Mesendoderm (in vitro differentiated cells): ENCODE measurements around the gene MGAT4A.
"Not testable (repeated sequence)": the region's sequence is repeated elsewhere in the genome, so short reads cannot be mapped to it uniquely, and the experiment has no call there.

Experiments
- DNase-seq: peaks from one replicate; pipeline ENCODE4 v3.0.0; 2013
- H2AK5ac ChIP-seq: 2 replicates; pipeline ENCODE4 v1.6.1; 2013; ENCODE audit warnings: low read length, inconsistent platforms
- H2BK120ac ChIP-seq: 2 replicates; pipeline ENCODE4 v1.6.1; 2013; ENCODE audit warnings: low read depth, mild to moderate bottlenecking, low read length, moderate library complexity, mixed read lengths
- H2BK15ac ChIP-seq: replicated peaks from 2 replicates; pipeline ENCODE4 v1.6.1; 2013; ENCODE audit warnings: low read depth, mild to moderate bottlenecking, moderate library complexity
- H2BK5ac ChIP-seq: 2 replicates; pipeline ENCODE4 v1.6.1; 2013; ENCODE audit warnings: low read length, inconsistent platforms
- H3K18ac ChIP-seq: 2 replicates; pipeline ENCODE4 v1.6.1; 2013; ENCODE audit warnings: mild to moderate bottlenecking, low read length, mixed read lengths
- H3K23ac ChIP-seq: one replicate; pipeline ENCODE4 v1.6.1; 2013; ENCODE audit warnings: low read length
- H3K27ac ChIP-seq: 2 replicates; pipeline ENCODE4 v1.5.1; 2013; ENCODE audit warnings: low read depth, mild to moderate bottlenecking, inconsistent platforms, low read length, moderate library complexity
- H3K27me3 ChIP-seq: 2 replicates; pipeline ENCODE4 v1.6.1; 2013; ENCODE audit warnings: low read length, control low read depth, mild to moderate bottlenecking, inconsistent platforms; ENCODE audit not compliant: insufficient read depth, poor library complexity
- H3K36me3 ChIP-seq: 2 replicates; pipeline ENCODE4 v1.6.1; 2013; ENCODE audit warnings: low read length, inconsistent platforms; ENCODE audit not compliant: control insufficient read depth, insufficient read depth
- H3K4ac ChIP-seq: one replicate; pipeline ENCODE4 v1.6.1; 2013; ENCODE audit warnings: low read depth, mild to moderate bottlenecking, low read length, moderate library complexity
- H3K4me1 ChIP-seq: 2 replicates; pipeline ENCODE4 v1.6.1; 2013; ENCODE audit warnings: low read depth, low read length, inconsistent platforms; ENCODE audit not compliant: control insufficient read depth
- H3K4me2 ChIP-seq: 2 replicates; pipeline ENCODE4 v1.6.1; 2013; ENCODE audit warnings: low read length
- H3K4me3 ChIP-seq: 2 replicates; pipeline ENCODE4 v1.5.1; 2013; ENCODE audit warnings: mild to moderate bottlenecking, low read length
- H3K56ac ChIP-seq: one replicate; pipeline ENCODE4 v1.6.1; 2013; ENCODE audit warnings: low read length
- H3K79me1 ChIP-seq: 2 replicates; pipeline ENCODE4 v1.6.1; 2013; ENCODE audit warnings: low read length, inconsistent platforms
- H3K79me2 ChIP-seq: 2 replicates; pipeline ENCODE4 v1.6.1; 2013; ENCODE audit warnings: mild to moderate bottlenecking, low read length; ENCODE audit not compliant: control insufficient read depth, insufficient read depth
- H3K9ac ChIP-seq: 2 replicates; pipeline ENCODE4 v1.6.1; 2013; ENCODE audit warnings: low read length, inconsistent platforms
- H4K5ac ChIP-seq: one replicate; pipeline ENCODE4 v1.6.1; 2013; ENCODE audit warnings: low read length
- H4K8ac ChIP-seq: one replicate; pipeline ENCODE4 v1.6.1; 2013; ENCODE audit warnings: low read depth, mild to moderate bottlenecking, control low read depth, low read length, moderate library complexity
- WGBS: extraction: QIAGEN DNeasy Blood & Tissue Kit; methylation state at CpG from one replicate; pipeline ENCODE4 v1.1.7; 2013; ENCODE audit warnings: low lambda C conversion rate, missing lambda C conversion rate; ENCODE audit not compliant: insufficient coverage; ENCODE audit errors: extremely low coverage; 5-methylcytosine and 5-hydroxymethylcytosine counted together

Gene MGAT4A

GRCh38 chr2:98728088-98728718 is 2.7 kb downstream of the MGAT4A start:
- H3K27me3 ChIP-seq, result peaks cover 16% of the 10 kb centered on the region

GRCh38 chr2:98727369-98728087 is 3.4 kb downstream of the MGAT4A start:
- no peaks in the 10 kb centered on the region for H3K79me2 ChIP-seq
- H2AK5ac ChIP-seq, result no peak overlapping the region
- H4K8ac ChIP-seq, result no peak overlapping the region
- no peak overlapping the region for H2BK120ac ChIP-seq
- H3K36me3 ChIP-seq, result no peaks in the 10 kb centered on the region
- no peak overlapping the region for H3K18ac ChIP-seq
- no peak overlapping the region for H3K4me2 ChIP-seq
- H4K5ac ChIP-seq, result no peak overlapping the region
- no peak overlapping the region for H3K9ac ChIP-seq
- WGBS, result no CpG with 5 or more reads among the region's 5 CpGs
- no peak overlapping the region for H3K56ac ChIP-seq
- DNase-seq, result no peak
- peaks cover 16% of the 10 kb centered on the region for H3K27me3 ChIP-seq
- no peak overlapping the region for H3K4ac ChIP-seq
- H3K27ac ChIP-seq, result no peak overlapping the region
- no peak overlapping the region for H2BK5ac ChIP-seq
- no peaks in the 10 kb centered on the region for H3K4me1 ChIP-seq
- H2BK15ac ChIP-seq, result no peak overlapping the region
- H3K79me1 ChIP-seq, result no peaks in the 10 kb centered on the region
- no peak overlapping the region for H3K23ac ChIP-seq
- H3K4me3 ChIP-seq, result no peak overlapping the region

More at GRCh38 chr2:98728088-98728718, 2.7 kb downstream of the MGAT4A start:
- not testable (repeated sequence) for H3K18ac ChIP-seq, H3K4me3 ChIP-seq, H3K4me2 ChIP-seq, H4K8ac ChIP-seq, H3K23ac ChIP-seq, H3K4me1 ChIP-seq, H2AK5ac ChIP-seq, H3K4ac ChIP-seq, H3K79me2 ChIP-seq, DNase-seq, H3K79me1 ChIP-seq, H2BK15ac ChIP-seq, H4K5ac ChIP-seq, H3K9ac ChIP-seq, H3K56ac ChIP-seq, H3K36me3 ChIP-seq, H2BK5ac ChIP-seq, H2BK120ac ChIP-seq, H3K27ac ChIP-seq
- WGBS, result no CpG with 5 or more reads among the region's 5 CpGs

GRCh38 chr2:98726735-98727368 is 4.1 kb downstream of the MGAT4A start:
- no peak overlapping the region for H3K27ac ChIP-seq
- no peak overlapping the region for H3K4me2 ChIP-seq
- no peak overlapping the region for H2AK5ac ChIP-seq
- H3K18ac ChIP-seq, result no peak overlapping the region
- H3K27me3 ChIP-seq, result peaks cover 14% of the 10 kb centered on the region
- H2BK5ac ChIP-seq, result no peak overlapping the region
- WGBS, result no CpG with 5 or more reads among the region's 2 CpGs
- no peak overlapping the region for H3K23ac ChIP-seq
- no peak for DNase-seq
- H2BK120ac ChIP-seq, result no peak overlapping the region
- H2BK15ac ChIP-seq, result no peak overlapping the region
- H4K8ac ChIP-seq, result no peak overlapping the region
- no peaks in the 10 kb centered on the region for H3K4me1 ChIP-seq
- H3K9ac ChIP-seq, result no peak overlapping the region
- no peaks in the 10 kb centered on the region for H3K79me1 ChIP-seq
- no peak overlapping the region for H3K4me3 ChIP-seq
- H4K5ac ChIP-seq, result no peak overlapping the region
- H3K56ac ChIP-seq, result no peak overlapping the region
- H3K79me2 ChIP-seq, result no peaks in the 10 kb centered on the region
- H3K36me3 ChIP-seq, result no peaks in the 10 kb centered on the region
- H3K4ac ChIP-seq, result no peak overlapping the region

DNA sequence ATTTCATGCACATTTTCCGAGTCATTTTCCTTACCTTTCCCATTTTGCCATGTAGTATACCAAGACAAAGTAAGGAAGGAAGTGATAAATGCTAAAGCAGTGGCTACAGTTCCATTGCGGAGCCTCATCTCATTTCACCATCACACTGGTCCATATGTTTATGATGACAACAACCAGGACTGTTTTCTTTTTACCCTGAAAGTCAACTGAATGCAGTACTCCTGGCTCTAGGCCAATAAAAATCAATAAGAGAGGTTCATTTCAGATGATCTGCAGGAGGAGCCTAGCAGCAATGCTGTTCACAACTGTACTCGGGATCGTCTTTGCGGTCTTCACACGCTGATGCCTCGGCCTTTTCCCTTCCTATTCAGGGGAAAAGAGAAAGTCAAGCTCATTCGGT is 4.7 kb downstream of the MGAT4A start:
- no peak overlapping the region for H3K56ac ChIP-seq
- H2BK15ac ChIP-seq, result no peak overlapping the region
- no peak overlapping the region for H3K23ac ChIP-seq
- H2BK120ac ChIP-seq, result no peak overlapping the region
- peaks cover 10% of the 10 kb centered on the region for H3K27me3 ChIP-seq
- no peak overlapping the region for H4K5ac ChIP-seq
- H3K27ac ChIP-seq, result no peak overlapping the region
- no peak for DNase-seq
- no peaks in the 10 kb centered on the region for H3K36me3 ChIP-seq
- no peak overlapping the region for H3K9ac ChIP-seq
- WGBS, result no CpG with 5 or more reads among the region's 8 CpGs
- no peak overlapping the region for H2AK5ac ChIP-seq
- no peak overlapping the region for H3K4me3 ChIP-seq
- no peak overlapping the region for H4K8ac ChIP-seq
- H2BK5ac ChIP-seq, result no peak overlapping the region
- no peaks in the 10 kb centered on the region for H3K79me2 ChIP-seq
- H3K4me1 ChIP-seq, result no peaks in the 10 kb centered on the region
- no peak overlapping the region for H3K4ac ChIP-seq
- no peak overlapping the region for H3K4me2 ChIP-seq
- H3K79me1 ChIP-seq, result no peaks in the 10 kb centered on the region
- no peak overlapping the region for H3K18ac ChIP-seq

GRCh38 chr2:98720286-98720685 is 10.6 kb downstream of the MGAT4A start:
- Histone ChIP-seq H3K27ac (no peak overlapping the region), H3K18ac (no peak overlapping the region), H3K23ac (no peak overlapping the region), H3K9ac (no peak overlapping the region), H3K4me3 (no peak overlapping the region), H2AK5ac (no peak overlapping the region), H4K8ac (no peak overlapping the region), H3K27me3 (no peaks in the 10 kb centered on the region), H3K79me2 (no peaks in the 10 kb centered on the region), H3K4me2 (no peak overlapping the region), H2BK5ac (no peak overlapping the region), H3K56ac (no peak overlapping the region), H4K5ac (no peak overlapping the region), H3K79me1 (no peaks in the 10 kb centered on the region), H2BK120ac (no peak overlapping the region), H2BK15ac (no peak overlapping the region), H3K4ac (no peak overlapping the region), H3K36me3 (no peaks in the 10 kb centered on the region), H3K4me1 (no peaks in the 10 kb centered on the region)
- no peak for DNase-seq
- no CpG with 5 or more reads among the region's 4 CpGs for WGBS
